Nephron (organoid): Measurements from ENCODE around the gene GMFB.
"Not testable (repeated sequence)": the region's sequence is repeated elsewhere in the genome, so short reads cannot be mapped to it uniquely, and the experiment has no call there.

Experiments used
- H3K27ac Mint-ChIP-seq, 3 experiments: 2 replicates each; pipeline ENCODE4 v1.8.0; 2020; ENCODE audit warnings: mixed read lengths in 3 of 3, mild to moderate bottlenecking in 2 of 3, moderate library complexity in 1 of 3
- H3K27me3 Mint-ChIP-seq: 2 replicates; pipeline ENCODE4 v1.8.0; 2021; ENCODE audit warnings: low read depth, mild to moderate bottlenecking, moderate library complexity, mixed read lengths
- H3K36me3 Mint-ChIP-seq: 2 replicates; pipeline ENCODE4 v1.8.0; 2020; ENCODE audit warnings: low read depth, mixed read lengths
- H3K4me1 Mint-ChIP-seq: 2 replicates; pipeline ENCODE4 v1.8.0; 2020; ENCODE audit warnings: mixed read lengths
- H3K4me3 Mint-ChIP-seq, 3 experiments: 2 replicates each; pipeline ENCODE4 v1.8.0; 2020; ENCODE audit warnings: mild to moderate bottlenecking in 3 of 3, mixed read lengths in 3 of 3, moderate library complexity in 2 of 3
- H3K9me3 Mint-ChIP-seq: 2 replicates; pipeline ENCODE4 v1.8.0; 2020; ENCODE audit warnings: mixed read lengths
- TF ChIP-seq, protein P1 (sequence below), 3 experiments: fragments of 200-600 bp; sonication (generic); IDR thresholded peaks; one replicate each; pipeline ENCODE4 v1.5.0; 2021; ENCODE audit warnings: antibody characterized with exemption in 3 of 3; ENCODE audit not compliant: unreplicated experiment in 3 of 3

The GMFB gene

GRCh38 chr14:54467280-54467679, 21.5 kb downstream of the GMFB start:
- H3K4me1 Mint-ChIP-seq = peaks cover 24% of the 10 kb centered on the region
- TF ChIP-seq, protein P1, sequence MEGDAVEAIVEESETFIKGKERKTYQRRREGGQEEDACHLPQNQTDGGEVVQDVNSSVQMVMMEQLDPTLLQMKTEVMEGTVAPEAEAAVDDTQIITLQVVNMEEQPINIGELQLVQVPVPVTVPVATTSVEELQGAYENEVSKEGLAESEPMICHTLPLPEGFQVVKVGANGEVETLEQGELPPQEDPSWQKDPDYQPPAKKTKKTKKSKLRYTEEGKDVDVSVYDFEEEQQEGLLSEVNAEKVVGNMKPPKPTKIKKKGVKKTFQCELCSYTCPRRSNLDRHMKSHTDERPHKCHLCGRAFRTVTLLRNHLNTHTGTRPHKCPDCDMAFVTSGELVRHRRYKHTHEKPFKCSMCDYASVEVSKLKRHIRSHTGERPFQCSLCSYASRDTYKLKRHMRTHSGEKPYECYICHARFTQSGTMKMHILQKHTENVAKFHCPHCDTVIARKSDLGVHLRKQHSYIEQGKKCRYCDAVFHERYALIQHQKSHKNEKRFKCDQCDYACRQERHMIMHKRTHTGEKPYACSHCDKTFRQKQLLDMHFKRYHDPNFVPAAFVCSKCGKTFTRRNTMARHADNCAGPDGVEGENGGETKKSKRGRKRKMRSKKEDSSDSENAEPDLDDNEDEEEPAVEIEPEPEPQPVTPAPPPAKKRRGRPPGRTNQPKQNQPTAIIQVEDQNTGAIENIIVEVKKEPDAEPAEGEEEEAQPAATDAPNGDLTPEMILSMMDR (IDR thresholded peaks at IDR 0.05; ENCODE audit: unreplicated experiment in 3 of 3) = no peak
- no peak overlapping the region for H3K4me3 Mint-ChIP-seq
- H3K36me3 Mint-ChIP-seq = peaks cover 19% of the 10 kb centered on the region
- no peaks in the 10 kb centered on the region for H3K27me3 Mint-ChIP-seq
- H3K27ac Mint-ChIP-seq = no peak overlapping the region
- peaks cover 13% of the 10 kb centered on the region for H3K9me3 Mint-ChIP-seq

- Mint-ChIP-seq H3K27ac (no peak overlapping the region), H3K36me3 (peaks cover 12% of the 10 kb centered on the region), H3K4me3 (no peak overlapping the region), H3K27me3 (no peaks in the 10 kb centered on the region), H3K4me1 (peaks cover 10% of the 10 kb centered on the region), H3K9me3 (peaks cover 13% of the 10 kb centered on the region)
- TF ChIP-seq, protein P1 (IDR thresholded peaks at IDR 0.05; ENCODE audit: unreplicated experiment in 3 of 3) = no peak
Measured at GRCh38 chr14:54465654-54466053, 23.1 kb downstream of the GMFB start.

- H3K36me3 Mint-ChIP-seq = peaks cover 5% of the 10 kb centered on the region
Measured at GRCh38 chr14:54462048-54462447, 26.7 kb downstream of the GMFB start.

GRCh38 chr14:54459106-54459505, 29.7 kb downstream of the GMFB start:
- Mint-ChIP-seq H3K4me3 (no peak overlapping the region), H3K27me3 (no peaks in the 10 kb centered on the region), H3K9me3 (peaks cover 11% of the 10 kb centered on the region), H3K27ac (no peak overlapping the region), H3K36me3 (peaks cover 5% of the 10 kb centered on the region), H3K4me1 (no peaks in the 10 kb centered on the region)
- TF ChIP-seq, protein P1 (IDR thresholded peaks at IDR 0.05; ENCODE audit: unreplicated experiment in 3 of 3) = no peak

More at GRCh38 chr14:54462048-54462447, 26.7 kb downstream of the GMFB start:
- Mint-ChIP-seq H3K4me1 (no peaks in the 10 kb centered on the region), H3K4me3 (no peak overlapping the region), H3K27me3 (no peaks in the 10 kb centered on the region), H3K9me3 (peaks cover 18% of the 10 kb centered on the region), H3K27ac (no peak overlapping the region)
- TF ChIP-seq, protein P1 (IDR thresholded peaks at IDR 0.05; ENCODE audit: unreplicated experiment in 3 of 3) = no peak

DNA sequence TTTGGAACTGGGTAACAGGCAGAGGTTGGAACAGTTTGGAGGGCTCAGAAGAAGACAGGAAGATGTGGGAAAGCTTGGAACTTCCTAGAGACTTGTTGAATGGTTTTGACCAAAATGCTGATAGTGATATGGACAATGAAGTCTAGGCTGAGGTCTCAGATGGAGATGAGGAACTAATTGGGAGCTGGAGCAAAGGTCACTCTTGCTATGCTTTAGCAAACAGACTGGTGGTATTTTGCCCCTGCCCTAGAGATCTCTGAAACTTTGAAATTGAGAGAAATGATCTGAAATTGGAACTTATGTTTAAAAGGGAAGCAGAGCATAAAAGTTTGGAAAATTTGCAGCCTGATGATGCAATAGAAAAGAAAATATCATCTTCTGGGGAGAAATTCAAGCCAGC, 30.2 kb downstream of the GMFB start:
- H3K27me3 Mint-ChIP-seq, H3K4me1 Mint-ChIP-seq, H3K4me3 Mint-ChIP-seq, H3K36me3 Mint-ChIP-seq, H3K27ac Mint-ChIP-seq: not testable (repeated sequence)
- H3K9me3 Mint-ChIP-seq = peaks cover 11% of the 10 kb centered on the region

GRCh38 chr14:54457609-54457996, 31.2 kb downstream of the GMFB start:
- Mint-ChIP-seq H3K36me3 (peaks cover 5% of the 10 kb centered on the region), H3K27ac (no peak overlapping the region), H3K27me3 (no peaks in the 10 kb centered on the region), H3K9me3 (peaks cover 11% of the 10 kb centered on the region), H3K4me3 (no peak overlapping the region), H3K4me1 (no peaks in the 10 kb centered on the region)
- TF ChIP-seq, protein P1 (IDR thresholded peaks at IDR 0.05; ENCODE audit: unreplicated experiment in 3 of 3) = no peak

DNA sequence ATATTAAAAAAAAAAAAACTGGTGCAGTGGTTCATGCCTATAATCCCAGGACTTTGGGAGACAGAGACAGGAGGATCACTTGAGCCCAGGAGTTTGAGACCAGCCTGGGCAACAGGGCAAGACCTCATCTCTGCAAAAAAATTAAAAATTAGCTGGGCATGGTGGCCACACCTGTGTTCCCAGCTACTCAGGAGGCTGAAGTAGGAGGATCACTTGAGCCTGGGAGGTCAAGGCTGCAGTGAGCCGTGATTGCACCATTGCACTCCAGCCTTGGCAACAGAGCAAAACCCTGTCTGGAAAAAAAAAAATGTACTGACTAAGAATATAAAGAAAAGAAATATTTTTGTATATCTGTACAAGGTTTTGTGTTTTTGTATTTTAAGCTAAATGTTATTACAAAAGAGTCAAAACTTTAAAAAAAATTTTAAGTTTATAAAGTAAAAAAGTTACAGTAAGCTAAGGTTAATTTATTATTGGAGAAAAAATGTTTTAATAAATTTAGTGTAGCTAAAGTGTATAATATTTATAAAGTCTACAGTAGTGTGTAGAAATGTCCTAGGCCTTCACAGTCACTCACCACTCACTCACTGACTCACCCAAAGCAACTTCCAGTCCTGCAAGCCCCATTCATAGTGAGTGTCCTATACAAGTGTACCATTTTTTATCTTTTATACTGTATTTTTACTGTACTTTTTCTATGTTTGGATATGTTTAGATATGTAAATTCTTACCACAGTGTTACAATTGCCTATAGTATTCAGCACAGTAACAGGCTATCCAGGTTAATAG, 31.8 kb downstream of the GMFB start:
- not testable (repeated sequence) for H3K27ac Mint-ChIP-seq, H3K36me3 Mint-ChIP-seq, H3K4me3 Mint-ChIP-seq, H3K27me3 Mint-ChIP-seq, H3K4me1 Mint-ChIP-seq
- H3K9me3 Mint-ChIP-seq = peaks cover 11% of the 10 kb centered on the region
